Stimulated activated CD4-positive, alpha-beta T cell treated with anti-CD3 and anti-CD28 coated beads, Interleukin-12 subunit alpha, Interleukin-12 subunit beta, amount 100 ng/mL, for 48 hours (primary cell): ENCODE measurements around the gene PHACTR1.

ENCODE experiments used
- DNase-seq, 3 donors: peaks; one replicate each; pipeline ENCODE4 v3.0.0-alpha.2; 2020; ENCODE audit warnings: low read depth in 2 of 3, low spot score in 1 of 3

Gene PHACTR1

DNA sequence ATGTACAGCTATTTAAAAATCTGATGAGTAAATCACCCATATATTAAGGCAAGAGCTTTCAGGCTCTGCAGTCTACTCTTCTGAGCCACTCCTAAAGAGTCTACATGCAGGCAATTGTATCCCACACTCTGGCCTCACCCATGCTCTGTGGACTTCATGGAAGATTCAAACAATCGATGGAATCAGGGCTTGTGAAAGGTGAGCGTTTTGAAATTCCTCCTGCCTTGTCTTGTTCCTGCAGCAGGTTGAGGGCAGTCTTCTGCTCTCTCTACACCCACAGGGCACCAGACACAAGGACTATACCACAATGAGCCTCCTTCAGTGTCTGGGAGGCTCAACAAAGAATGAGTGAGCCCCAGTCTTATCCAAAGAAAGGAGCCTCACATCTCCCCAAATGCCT lies 560.7 kb downstream of the PHACTR1 start:
- DNase-seq: no peak

DNA sequence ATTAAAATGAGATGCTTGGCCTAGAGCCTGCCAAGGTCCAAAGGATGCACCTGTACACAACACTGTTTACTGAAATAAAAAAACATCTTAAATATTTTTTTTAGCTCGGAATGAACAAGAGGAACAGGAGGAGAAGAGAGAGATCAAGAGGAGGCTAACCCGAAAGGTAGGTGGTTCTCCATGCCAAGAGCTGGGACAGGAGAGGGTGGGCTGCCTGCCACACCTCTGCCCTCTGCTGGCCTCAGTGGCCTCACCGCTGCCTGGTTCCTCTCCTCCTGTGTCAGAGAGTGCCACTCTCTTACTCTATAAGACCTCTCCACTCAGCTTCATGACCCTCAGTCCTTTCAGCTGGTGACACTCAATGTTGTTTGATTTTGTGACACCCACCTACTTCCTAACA lies 561.6 kb downstream of the PHACTR1 start:
- DNase-seq: no peak

- no peak for DNase-seq
Measured at GRCh38 chr6:13278991-13279390, 562.4 kb downstream of the PHACTR1 start.

GRCh38 chr6:13280254-13280653 lies 563.7 kb downstream of the PHACTR1 start:
- DNase-seq: no peak

- no peak for DNase-seq
Measured at GRCh38 chr6:13281686-13282085, 565.1 kb downstream of the PHACTR1 start.

DNA sequence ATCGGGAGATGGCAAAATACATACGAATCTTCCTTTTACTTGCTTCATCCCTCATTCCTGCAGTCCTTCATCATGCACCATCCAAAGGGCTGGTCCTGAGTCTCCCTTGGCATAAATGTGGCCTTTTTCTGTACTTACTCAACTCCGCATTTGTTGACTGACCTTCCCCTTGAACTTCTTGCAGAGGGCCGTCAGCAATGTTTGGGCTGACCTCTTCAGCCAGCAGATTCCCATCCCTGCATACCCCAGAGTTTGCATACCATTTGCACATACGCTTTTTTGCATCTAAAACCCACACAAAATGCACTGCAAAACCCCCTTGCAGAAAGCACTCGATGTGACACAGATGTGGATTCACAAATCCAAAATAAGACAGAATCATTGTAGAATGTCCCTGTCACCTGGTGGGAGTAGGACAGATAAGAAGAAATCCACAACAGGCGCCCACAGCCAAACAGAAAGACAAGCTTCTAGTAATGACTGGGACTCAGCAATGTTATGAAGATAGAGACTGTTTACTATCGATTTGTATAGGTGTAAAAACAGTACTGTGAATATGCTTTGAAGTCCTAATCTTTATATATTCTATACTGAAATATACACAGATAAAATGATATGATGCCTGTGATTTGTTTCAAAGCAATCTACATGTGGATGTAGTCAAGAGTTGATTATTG lies 566.0 kb downstream of the PHACTR1 start:
- no peak for DNase-seq

DNA sequence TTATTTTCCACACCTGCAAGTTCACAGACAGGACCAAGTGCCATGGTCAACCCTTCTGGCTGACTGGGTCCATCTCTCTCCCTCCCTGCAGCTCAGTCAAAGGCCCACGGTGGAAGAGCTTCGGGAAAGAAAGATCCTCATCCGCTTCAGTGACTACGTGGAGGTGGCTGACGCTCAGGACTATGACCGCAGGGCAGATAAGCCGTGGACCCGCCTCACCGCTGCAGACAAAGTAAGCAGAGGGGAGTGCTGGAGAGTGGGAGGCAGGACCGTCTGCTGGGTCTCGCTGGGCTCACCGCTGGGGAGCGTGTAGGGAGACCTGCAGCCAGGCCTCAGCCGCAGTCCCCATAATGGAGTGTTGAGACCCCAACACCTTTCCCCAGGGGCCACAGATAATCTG lies 566.8 kb downstream of the PHACTR1 start:
- DNase-seq: no peak

- no peak for DNase-seq
Measured at GRCh38 chr6:13284646-13285045, 568.1 kb downstream of the PHACTR1 start.

- no peak for DNase-seq
Measured at GRCh38 chr6:13285705-13286104, 569.1 kb downstream of the PHACTR1 start.

DNA sequence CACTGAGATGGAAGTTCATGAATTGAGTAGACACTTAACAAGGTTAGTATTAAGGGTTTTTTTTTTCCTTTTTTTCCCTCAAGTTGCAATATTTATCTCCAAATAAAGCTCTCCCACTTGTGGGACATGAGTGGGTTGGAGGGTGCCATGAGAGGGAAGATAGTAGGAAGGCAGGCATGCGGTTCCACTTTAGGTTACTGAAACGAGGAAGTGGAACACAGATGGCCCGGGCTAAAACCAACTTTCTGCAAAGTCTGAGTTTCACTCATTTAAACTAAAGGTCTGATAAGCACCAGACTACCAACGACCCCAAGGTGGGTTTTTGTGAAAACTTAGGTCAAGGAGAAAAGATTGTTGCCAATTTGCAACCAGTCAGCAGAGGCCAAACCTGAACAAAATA lies 569.6 kb downstream of the PHACTR1 start:
- no peak for DNase-seq

- DNase-seq: no peak
Measured at GRCh38 chr6:13287104-13287503, 570.5 kb downstream of the PHACTR1 start.

DNA sequence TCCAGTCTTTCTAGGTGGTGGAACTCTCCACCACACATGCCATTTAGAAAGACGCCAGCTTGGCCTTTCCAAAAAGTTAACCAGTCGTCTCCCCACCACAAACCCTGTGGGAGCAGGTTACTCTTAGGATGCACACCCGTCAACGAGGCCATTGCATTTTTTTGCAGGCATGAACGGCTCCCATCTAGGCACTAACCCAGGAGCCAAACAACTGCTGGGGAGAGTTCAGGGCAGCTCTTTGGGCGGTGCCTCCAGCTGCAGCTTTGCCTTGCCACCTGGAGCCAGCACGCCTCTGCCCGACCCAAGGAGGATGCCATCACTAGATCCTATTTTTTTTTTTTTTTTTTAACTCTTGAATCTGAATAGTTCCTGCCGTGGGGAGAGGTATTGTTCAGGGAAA lies 571.9 kb downstream of the PHACTR1 start:
- DNase-seq: no peak

- DNase-seq: no peak
Measured at GRCh38 chr6:13288969-13289391, 572.4 kb downstream of the PHACTR1 start.

GRCh38 chr6:13289789-13290318 lies 573.3 kb downstream of the PHACTR1 start:
- no peak for DNase-seq

DNA sequence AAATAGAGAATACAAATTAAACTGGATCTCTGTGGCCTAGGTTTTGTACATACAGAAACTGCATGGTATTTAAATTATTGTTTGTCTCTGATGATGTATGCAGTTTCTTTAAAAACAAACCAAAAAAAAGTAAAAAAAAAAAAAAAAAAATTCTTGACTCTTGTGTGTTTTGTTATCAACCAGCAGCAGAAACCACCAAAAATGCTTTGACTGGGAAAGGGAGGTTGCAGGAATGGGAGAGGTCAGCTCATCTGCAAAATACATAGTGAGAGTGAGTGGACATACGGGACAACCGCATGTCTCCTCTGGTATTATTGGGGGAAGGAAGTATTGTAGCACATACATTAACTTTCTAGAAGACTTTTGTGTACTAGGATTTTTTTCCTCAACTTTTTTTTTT lies 573.8 kb downstream of the PHACTR1 start:
- no peak for DNase-seq

- DNase-seq: no peak
Measured at GRCh38 chr6:13292774-13293173, 576.2 kb downstream of the PHACTR1 start.

GRCh38 chr6:13294499-13295069 lies 578.0 kb downstream of the PHACTR1 start:
- DNase-seq: no peak

GRCh38 chr6:13295576-13295975 lies 579.0 kb downstream of the PHACTR1 start:
- no peak for DNase-seq

DNA sequence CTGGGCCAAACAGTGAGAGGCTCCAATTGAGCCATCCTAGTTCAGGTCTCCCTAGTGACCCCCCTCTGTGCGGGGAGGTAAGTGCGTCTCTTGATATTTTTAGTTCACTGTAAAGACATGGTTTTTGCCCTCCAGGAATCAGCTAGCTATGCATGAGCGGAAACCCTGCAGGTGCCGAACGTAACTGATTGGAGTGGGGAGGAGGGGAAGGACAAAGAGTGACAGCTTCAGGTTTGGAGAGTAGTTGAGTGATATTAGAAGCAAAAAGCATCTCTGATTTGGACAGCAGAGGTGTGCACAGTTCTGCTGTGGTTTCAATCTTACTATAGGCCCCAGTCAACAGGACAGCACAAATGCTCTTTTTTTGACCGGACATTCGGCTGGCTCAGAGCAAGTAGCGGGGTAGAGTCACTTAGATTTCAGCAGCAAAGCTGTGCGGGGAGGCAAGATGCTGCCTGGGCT lies 580.0 kb downstream of the PHACTR1 start:
- DNase-seq: no peak

DNA sequence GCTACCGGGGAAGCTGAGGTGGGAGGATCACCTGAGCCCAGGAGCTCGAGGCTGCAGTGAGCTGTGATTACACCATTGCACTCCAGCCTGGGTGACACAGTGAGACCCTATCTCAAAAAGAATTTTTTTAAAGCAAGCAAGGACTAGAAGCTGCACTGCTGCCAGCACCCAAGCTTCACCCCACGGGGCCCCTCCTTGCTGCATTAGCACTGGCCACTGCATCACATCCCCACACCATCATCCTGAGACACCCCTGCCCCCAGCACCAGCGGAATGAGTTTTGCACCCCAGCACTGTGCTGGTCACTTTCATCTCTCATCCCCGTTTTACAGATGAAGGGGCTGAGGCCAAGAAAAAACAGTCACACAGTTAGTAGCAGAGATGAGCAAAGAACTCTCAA lies 580.8 kb downstream of the PHACTR1 start:
- no peak for DNase-seq

- DNase-seq: no peak
Measured at GRCh38 chr6:13298446-13298845, 581.9 kb downstream of the PHACTR1 start.

DNA sequence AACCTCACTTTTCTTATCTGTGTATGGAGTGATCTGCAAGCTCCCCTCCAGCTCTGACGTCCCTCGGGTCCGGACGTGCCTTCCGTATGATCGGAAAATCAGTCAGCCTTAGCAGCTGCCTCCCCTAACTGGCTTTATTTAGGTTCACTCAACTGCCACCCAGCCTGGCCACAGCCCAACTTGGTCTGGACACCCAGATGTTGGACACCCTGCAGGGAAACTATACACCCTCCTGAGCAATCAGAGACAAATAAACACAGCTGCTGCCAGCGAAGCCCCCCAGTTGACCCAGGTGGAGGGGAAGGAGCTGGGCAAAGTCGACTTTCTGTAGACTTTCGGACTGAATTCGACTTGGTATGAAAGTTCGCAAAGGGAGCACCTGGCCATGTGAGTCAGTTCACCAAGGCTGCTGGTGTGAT lies 582.8 kb downstream of the PHACTR1 start:
- DNase-seq: no peak

DNA sequence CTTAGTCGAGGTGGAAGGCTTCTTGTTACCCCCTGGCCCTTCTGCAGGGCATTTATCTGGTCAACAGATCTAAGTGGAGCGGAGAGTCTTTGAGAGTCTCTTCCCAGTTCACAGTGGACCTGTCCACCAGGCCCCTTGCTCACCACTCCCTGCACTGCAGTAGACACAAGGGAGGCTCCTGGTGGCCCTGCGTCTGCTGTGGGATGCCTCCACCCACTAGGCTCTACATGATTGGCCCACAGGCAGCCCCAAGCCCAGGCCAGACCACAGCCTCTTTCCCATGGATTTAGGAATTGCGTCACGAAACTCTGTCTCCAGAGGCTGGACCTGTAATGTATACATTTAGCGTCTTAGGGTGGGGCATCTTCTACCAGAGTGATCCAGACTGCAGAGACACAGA lies 583.4 kb downstream of the PHACTR1 start:
- no peak for DNase-seq
